ENCODE data around the gene MPHOSPH6. TPM values are rescaled to one million over a fixed set of nuclear protein-coding genes. Genes with fewer than 3 reads are reported as not detected.
"Not testable (repeated sequence)": the region's sequence is repeated elsewhere in the genome, so short reads cannot be mapped to it uniquely, and the experiment has no call there.

The MPHOSPH6 gene
- 35.3 and 37.0 TPM in 2 replicates for total RNA-seq

GRCh38 chr16:82169861-82170845 lies at the start of gene MPHOSPH6:
TSS of gene MPHOSPH6 (minus strand) at chr16:82170224. CDS start at chr16:82170175, 49 bp downstream.
- intact Hi-C loops (cut with micrococcal nuclease): loop anchor here (1.0 to 5.0 kb wide), 2 partner anchors 22 to 38 kb away; no protein-coding TSS in a partner anchor

GRCh38 chr16:82219298-82219697 lies 49.3 kb upstream of the MPHOSPH6 start:
- intact Hi-C loops (cut with micrococcal nuclease): no loop called here

GRCh38 chr16:82209314-82209713 lies 39.3 kb upstream of the MPHOSPH6 start:
- intact Hi-C loops (cut with micrococcal nuclease): not testable (repeated sequence)

GRCh38 chr16:82203198-82203597 lies 33.2 kb upstream of the MPHOSPH6 start:
- intact Hi-C loops (cut with micrococcal nuclease): no loop called here

- intact Hi-C loops (cut with micrococcal nuclease): no loop called here
These were observed 31.9 kb upstream of the MPHOSPH6 start for GRCh38 chr16:82201926-82202325.

GRCh38 chr16:82201351-82201750 lies 31.3 kb upstream of the MPHOSPH6 start:
- intact Hi-C loops (cut with micrococcal nuclease): no loop called here

GRCh38 chr16:82199209-82199608 lies 29.2 kb upstream of the MPHOSPH6 start:
- intact Hi-C loops (cut with micrococcal nuclease): no loop called here

- intact Hi-C loops (cut with micrococcal nuclease): no loop called here
These were observed 27.7 kb upstream of the MPHOSPH6 start for GRCh38 chr16:82197540-82198240.

- intact Hi-C loops (cut with micrococcal nuclease): no loop called here
These were observed 26.0 kb upstream of the MPHOSPH6 start for GRCh38 chr16:82195917-82196494.

- intact Hi-C loops (cut with micrococcal nuclease): no loop called here
These were observed 24.1 kb upstream of the MPHOSPH6 start for GRCh38 chr16:82194086-82194485.

GRCh38 chr16:82192665-82193064 lies 22.6 kb upstream of the MPHOSPH6 start:
- intact Hi-C loops (cut with micrococcal nuclease): loop anchor here (1.0 kb wide), 1 partner anchor 22 kb away; the partner anchor contains the start of gene MPHOSPH6

- intact Hi-C loops (cut with micrococcal nuclease): no loop called here
These were observed 20.4 kb upstream of the MPHOSPH6 start for GRCh38 chr16:82190386-82190785.

GRCh38 chr16:82187829-82188228 lies 17.8 kb upstream of the MPHOSPH6 start:
- intact Hi-C loops (cut with micrococcal nuclease): no loop called here

GRCh38 chr16:82185012-82185411 lies 15.0 kb upstream of the MPHOSPH6 start:
- intact Hi-C loops (cut with micrococcal nuclease): no loop called here

- intact Hi-C loops (cut with micrococcal nuclease): no loop called here
These were observed 14.2 kb upstream of the MPHOSPH6 start for GRCh38 chr16:82184213-82184612.

GRCh38 chr16:82183004-82183397 lies 13.0 kb upstream of the MPHOSPH6 start:
- intact Hi-C loops (cut with micrococcal nuclease): no loop called here

- intact Hi-C loops (cut with micrococcal nuclease): no loop called here
These were observed 12.4 kb upstream of the MPHOSPH6 start for GRCh38 chr16:82182266-82183003.

GRCh38 chr16:82181461-82182185 lies 11.6 kb upstream of the MPHOSPH6 start:
- intact Hi-C loops (cut with micrococcal nuclease): no loop called here

- intact Hi-C loops (cut with micrococcal nuclease): no loop called here
These were observed 8.3 kb upstream of the MPHOSPH6 start for GRCh38 chr16:82178352-82178751.

GRCh38 chr16:82177555-82177954 lies 7.5 kb upstream of the MPHOSPH6 start:
- intact Hi-C loops (cut with micrococcal nuclease): no loop called here
